ENCODE data around the gene OR10G7.
"Not testable (repeated sequence)": the region's sequence is repeated elsewhere in the genome, so short reads cannot be mapped to it uniquely, and the experiment has no call there.

Gene OR10G7

DNA sequence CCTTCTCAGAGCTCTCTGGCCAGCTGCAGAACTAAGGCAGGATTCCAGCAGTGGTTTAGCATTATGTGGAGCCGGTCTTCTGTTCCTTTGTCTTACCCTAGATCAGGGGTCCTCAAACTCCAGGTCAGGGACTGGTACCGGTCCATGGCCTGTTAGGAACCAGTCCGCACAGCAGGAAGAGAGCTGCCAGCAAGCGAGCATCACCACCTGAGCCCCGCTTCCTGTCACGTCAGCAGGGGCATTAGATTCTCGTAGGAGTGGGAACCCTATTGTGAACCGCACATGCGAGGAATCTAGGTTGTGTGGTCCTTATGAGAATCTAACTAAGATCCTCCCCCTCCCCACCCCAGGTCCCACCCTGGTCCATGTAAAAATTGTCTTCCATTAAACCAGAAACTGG is 1.6 kb downstream of the OR10G7 start:
- no peak for DNase-seq

DNA sequence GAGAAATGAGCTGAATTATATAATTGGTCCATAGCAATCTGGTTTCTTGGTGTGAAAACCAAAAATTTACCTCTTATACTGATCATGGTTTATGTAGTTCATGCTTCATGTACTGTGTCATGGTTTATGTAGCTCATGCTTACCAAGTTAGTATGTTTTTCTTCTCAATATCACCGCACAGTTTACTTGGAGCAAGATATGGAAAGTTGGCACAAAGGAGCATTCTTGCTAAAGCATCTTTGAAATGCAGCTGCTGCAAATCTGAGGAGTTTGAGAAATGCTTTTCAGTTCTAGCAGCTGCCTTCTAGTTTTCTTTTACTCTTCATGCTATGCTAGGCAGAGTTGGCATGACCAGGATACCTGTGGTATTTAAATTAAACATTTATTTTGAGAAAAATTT is 4.5 kb downstream of the OR10G7 start:
- DNase-seq = no peak

DNA sequence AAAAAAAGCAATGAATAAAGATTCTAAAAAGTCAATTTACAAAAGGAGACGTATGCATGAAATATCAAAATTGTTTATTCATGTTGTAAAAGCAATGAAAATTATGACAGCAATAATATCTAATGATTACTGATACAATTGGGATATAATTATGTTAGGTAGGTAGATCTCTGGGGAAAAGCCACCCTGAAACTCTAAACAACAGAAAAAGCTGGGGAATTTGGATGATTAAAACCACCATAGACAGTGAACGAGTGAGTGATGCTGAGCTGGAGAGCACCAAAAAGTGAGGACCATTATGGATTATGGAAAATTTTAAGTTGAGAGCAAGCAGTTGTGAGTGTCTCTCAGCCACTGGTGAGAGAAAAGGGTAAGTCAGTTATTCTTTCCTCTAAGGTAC is 14.6 kb downstream of the OR10G7 start, which contains the start of gene OR10G8:
Gene OR10G8 (plus strand): TSS at position 301 of the 400 bp plus-strand sequence. CDS start 2,825 bp downstream, outside the sequence.
- no peak for DNase-seq

DNA sequence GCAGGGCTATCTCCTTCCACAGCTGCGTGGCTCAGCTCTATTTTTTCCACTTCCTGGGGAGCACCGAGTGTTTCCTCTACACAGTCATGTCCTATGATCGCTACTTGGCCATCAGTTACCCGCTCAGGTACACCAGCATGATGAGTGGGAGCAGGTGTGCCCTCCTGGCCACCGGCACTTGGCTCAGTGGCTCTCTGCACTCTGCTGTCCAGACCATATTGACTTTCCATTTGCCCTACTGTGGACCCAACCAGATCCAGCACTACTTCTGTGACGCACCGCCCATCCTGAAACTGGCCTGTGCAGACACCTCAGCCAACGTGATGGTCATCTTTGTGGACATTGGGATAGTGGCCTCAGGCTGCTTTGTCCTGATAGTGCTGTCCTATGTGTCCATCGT is 25.3 kb downstream of the OR10G7 start:
- not testable (repeated sequence) for DNase-seq

DNA sequence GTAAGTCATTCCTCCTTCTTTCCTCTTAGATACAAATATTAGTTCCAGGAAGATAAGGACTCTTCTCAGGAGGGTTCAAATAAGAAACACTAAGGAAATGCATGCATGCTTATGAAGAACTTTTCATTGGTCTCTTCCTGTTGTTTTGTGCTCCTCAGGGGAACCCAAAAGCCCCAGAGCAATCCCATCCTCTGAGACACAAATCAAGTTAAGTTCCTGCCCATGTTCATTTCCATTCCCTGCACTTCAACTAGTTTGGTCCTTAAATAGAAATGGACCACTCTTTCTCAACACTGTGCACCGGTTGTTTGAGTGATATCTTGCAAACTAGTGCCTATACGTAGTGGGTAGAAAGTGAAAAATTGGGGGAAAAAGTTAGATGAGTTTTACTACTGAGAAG is 28.4 kb downstream of the OR10G7 start, which contains the start of gene OR10G4:
Gene OR10G4 (plus strand): TSS at position 301 of the 400 bp plus-strand sequence. CDS start 2,578 bp downstream, outside the sequence.
- no peak for DNase-seq

DNA sequence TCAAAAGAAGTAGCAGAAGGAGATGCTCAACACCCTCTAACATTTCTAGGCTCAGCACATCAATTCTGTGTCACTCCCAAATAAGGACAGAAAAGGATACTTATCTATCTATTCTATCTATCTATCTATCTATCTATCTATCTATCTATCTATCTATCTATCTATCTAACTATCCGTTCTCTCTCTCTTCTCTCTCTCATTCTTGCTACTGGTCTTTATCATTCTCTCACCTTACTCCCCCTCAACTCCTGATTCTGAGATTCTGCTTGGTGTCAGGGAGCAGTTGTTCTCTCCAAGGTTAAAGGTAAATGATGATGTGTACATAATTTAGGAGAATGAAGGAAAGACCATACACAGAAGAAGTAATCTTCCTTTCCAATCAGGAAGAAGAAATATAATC is 46.0 kb downstream of the OR10G7 start, which contains the start of gene OR10G6:
Gene OR10G6 (minus strand): TSS at position 43 of the 400 bp plus-strand sequence. CDS start 0 bp downstream, at position 43.
- DNase-seq = no peak

Data from SHP77 (cell line).